Stimulated activated CD4-positive, alpha-beta T cell treated with anti-CD3 and anti-CD28 coated beads, Interleukin-15, amount 100 ng/mL, for 1 hour (primary cell): ENCODE results near the gene SMCHD1.

Experiments
- DNase-seq, 2 donors: peaks; one replicate each; pipeline ENCODE4 v3.0.0-alpha.2; 2020; ENCODE audit warnings: low read depth in 1 of 2, low spot score in 1 of 2

SMCHD1 gene

GRCh38 chr18:2655178-2655953 is at the start of gene SMCHD1:
TSS of gene SMCHD1 (plus strand) at chr18:2655726. CDS start at chr18:2656076, 350 bp downstream.
- peak; percentile 80 to 89 for DNase-seq

DNA sequence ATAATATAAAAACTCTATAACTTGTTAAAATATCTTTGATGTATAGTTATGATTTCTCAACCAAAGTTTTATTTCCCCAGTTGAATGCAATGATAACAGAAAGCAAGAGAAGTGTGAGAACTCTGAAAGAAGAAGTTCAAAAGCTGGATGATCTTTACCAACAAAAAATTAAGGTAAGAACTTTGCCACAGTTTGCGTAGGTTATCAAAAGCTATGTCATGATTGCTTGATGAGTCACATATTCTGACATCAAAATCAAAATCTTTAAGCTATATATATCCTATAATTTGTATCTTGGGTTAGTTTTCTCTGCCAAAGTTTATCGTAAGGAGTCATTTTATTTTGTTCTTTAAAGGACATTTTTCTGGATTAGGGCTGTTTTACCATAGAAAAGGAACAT is 49.2 kb upstream of the SMCHD1 start:
- no peak for DNase-seq

DNA sequence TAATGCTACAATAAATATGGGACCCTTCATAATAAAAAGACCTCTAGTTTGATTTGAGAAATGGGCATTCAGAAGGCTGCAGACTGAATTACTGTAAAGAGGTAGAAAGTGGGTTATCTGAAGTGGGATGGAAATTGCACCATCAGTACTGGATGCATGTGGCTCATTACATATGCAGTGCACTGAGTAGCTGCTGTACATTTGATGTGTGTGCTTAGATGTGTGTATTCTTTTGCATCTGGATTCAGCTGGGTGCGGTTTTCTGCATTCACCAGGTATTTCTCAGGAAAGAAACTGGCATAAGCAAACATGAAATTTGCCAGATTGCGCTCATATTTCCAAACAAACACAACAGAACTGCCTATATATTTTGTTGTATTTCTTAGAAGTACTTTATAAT is 45.9 kb upstream of the SMCHD1 start:
- no peak for DNase-seq

GRCh38 chr18:2610549-2610948 is 45.0 kb upstream of the SMCHD1 start:
- DNase-seq: no peak

- DNase-seq: no peak
Measured at GRCh38 chr18:2612996-2613395, 42.5 kb upstream of the SMCHD1 start.

DNA sequence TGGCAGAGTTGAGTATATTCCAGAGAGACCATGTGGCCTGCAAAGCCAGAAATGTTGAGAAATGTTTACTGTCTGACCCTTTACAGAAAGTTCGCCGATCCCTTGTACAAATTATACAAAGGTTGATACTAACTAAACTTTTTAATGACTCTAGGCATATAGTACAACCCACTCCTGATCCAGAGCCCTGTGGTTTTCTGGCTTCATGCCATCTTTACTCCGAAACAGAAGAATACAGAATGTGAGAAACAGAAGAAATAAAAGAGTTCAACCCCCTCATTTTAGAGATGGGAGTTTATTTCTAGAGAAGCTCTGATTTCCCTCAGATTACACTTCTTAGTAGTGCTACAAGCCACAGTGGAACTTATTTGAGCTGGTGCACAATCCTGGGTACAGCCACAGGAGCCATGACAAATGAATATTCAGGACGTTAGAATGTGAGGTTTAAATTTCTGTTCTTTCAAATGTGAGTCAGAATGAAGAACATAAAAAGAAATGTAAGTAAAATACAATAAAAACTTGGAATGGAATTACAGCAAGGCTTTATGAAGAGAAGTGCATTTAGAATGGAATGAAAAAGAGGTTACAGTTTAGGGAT is 38.0 kb upstream of the SMCHD1 start:
- no peak for DNase-seq

GRCh38 chr18:2618009-2618408 is 37.5 kb upstream of the SMCHD1 start:
- no peak for DNase-seq

DNA sequence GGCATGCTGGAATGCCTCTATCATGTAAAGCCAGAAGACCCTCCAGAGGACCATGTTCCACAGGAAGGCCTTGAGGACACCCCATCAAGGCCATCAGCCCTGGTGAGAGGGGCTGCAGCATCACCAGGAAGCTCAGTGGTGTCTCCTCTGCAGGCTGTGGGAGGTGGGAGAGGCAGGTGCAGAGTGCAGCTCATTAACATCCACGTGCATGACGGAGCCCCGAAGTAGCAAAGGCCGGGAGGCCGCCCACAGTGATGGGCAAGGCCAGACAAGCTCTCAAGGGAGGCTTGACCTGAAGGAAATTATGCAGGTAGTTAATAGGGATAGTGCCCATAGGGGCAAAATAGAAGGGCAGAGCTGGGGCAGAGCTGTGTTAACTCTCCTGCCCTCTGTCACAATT is 30.3 kb upstream of the SMCHD1 start:
- no peak for DNase-seq

GRCh38 chr18:2627821-2628276 is 27.7 kb upstream of the SMCHD1 start:
- DNase-seq: no peak

GRCh38 chr18:2629003-2629402 is 26.5 kb upstream of the SMCHD1 start:
- DNase-seq: no peak

DNA sequence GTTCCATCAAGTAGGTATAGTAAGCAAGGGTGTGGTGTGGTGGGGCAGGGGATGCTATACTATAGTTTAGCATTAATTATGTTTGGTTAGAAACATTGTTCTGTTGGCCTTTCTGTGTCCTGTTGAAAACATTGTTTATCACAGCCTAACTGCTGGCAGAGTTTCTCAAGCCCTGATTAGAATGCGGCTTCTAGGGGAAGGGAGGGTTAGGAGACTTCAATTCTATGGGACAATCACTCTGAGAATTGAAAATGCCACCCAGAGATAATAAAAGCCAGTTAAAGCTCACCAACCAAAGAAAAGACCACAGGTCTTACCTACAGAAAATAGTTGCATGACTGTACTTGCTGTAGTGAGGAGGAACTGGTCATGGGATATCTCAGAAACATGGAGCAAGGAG is 19.9 kb upstream of the SMCHD1 start:
- no peak for DNase-seq

DNA sequence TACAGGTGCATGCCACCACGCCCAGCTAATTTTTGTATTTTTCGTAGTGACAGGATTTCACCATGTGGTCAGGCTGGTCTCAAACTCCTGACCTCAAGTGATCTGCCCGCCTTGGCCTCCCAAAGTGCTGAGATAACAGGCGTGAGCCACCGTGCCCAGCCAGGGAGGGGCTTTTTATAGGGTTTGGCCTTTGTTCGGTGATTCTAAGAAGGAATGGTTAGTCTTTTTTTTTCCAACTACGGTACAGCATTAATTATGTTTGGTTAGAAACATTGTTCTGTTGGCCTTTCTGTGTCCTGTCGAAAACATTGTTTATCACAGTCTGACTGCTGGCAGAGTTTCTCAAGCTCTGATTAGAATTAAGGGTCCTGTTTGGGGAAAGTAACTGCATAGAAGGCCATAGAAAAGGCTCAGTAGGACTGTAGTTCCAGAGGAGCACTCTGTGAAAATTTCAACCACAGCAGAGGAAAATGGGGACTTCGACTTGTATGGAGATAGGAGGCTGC is 19.3 kb upstream of the SMCHD1 start:
- no peak for DNase-seq

- no peak for DNase-seq
Measured at GRCh38 chr18:2641638-2642037, 13.9 kb upstream of the SMCHD1 start.

- DNase-seq: no peak
Measured at GRCh38 chr18:2642771-2643170, 12.8 kb upstream of the SMCHD1 start.

DNA sequence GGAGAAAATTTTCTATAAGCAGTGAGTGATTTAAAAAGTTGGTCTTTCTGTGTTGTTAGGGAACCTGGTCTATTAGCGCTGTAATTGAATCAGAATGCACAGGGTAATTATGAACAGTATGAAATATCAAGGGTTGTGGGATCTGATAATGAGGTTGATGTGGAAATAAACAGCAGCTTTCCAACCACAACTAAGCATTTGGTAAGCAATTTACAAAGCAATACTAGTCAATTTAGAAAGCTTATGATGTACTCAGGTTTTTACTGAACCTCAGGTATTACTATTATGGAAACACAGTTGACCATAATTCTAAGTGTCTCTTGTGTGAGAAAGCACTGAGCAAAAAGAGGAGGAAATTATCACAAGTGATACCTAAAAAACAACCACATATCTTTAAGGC is 11.0 kb upstream of the SMCHD1 start:
- DNase-seq: no peak

DNA sequence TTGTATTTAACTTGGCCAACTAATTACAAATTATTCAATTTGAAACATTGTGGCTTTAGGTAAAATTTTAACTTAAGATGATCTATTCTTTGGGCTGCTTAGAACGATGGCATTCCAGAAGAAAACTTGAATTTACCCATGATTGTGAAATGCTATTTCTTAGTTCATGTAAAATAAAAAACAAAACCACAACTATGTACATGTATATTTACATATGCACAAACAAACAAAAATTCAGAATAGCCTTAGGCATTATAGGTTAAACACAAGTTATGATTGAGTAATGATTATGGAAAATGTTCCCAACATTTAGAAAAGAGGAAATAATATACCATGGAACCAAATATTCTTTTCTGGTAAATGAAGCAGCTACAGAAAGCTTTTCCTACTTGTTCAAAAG is 3.5 kb upstream of the SMCHD1 start:
- no peak for DNase-seq

DNA sequence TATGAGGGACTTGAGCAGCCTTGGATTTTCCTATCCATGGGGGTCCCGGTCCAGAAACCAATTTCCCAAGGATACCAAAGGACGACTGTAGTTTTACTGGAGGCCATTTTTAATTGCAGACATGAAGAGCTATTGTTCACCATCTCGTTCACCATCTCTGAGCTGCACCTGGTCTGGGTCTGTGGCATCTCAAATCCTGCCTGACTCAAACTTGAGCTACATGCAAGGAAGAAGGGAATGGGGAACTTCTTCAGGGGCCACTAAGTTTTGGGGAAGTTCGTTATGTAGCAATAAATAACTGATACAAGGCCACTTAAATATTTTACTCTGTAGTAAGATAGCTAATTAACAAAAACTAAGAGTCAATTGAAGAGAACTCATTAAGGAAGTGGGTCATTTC is 2.1 kb upstream of the SMCHD1 start:
- DNase-seq: no peak

DNA sequence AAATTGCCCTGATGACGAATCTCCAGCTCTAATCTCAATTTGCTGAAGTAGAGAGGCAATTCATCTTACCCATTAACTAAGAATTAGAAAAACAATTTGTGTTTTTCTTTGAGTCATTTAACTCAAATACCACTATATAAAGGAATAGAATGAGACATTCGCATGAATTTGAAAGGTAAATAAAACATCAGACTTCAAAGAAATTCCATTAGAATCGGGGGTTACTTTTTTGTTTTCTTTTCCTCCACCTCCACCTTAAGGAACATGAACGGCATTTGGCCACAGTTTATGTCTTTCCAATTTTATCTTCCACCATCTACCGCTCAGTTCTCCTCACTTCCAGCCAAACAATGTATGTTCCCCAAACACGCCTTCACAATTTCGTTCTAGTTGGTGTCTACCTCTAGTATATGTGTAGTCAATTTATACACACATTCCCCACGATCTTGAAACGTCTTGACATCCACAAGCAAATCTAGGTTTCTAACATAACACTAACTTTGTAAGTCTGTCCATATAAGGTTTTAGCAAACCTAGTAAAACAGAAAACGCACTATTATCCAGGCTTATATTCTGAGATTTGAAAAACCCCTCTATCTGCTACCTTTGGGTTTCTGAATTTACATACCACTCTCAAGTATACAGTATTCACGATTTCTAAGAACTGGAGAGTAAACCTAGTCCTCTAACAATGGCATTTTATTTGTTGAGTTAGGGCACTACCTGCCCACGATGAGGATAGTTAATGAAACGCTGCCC is 1.2 kb upstream of the SMCHD1 start:
- no peak for DNase-seq

GRCh38 chr18:2654928-2655177 is 673 bp upstream of the SMCHD1 start:
- DNase-seq: peak; percentile 63 to 65

DNA sequence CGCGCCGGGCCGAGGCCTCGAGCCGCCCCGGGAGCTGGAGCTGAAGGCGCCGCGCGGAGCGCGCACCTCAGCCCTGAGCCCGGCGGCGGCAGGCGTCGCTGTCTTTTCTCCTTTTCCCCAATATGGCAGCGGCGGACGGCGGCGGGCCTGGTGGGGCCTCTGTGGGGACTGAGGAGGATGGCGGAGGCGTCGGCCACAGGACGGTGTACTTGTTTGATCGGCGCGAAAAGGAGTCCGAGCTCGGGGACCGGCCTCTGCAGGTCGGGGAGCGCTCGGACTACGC is 369 bp downstream of the SMCHD1 start:
- no peak for DNase-seq

- DNase-seq: peak; percentile 20 to 31
Measured at GRCh38 chr18:2656237-2656980, 883 bp downstream of the SMCHD1 start.
